BLaER1 treated with 17β-estradiol and CSF1 and Interleukin-3, amounts not matched to agents 10 nM and 100 nM (cell line): ENCODE data around the gene DMBX1.

Experiments used
- H3K27ac ChIP-seq, 11 experiments: shearing (Covaris generic); formaldehyde crosslinking; 2 replicates each; pipeline ENCODE4 v1.8.1; 2022
- H3K27me3 ChIP-seq, 11 experiments: shearing (Covaris generic); formaldehyde crosslinking; 2 replicates each; pipeline ENCODE4 v1.8.1; 2022
- H3K36me3 ChIP-seq, 11 experiments: shearing (Covaris generic); formaldehyde crosslinking; 2 replicates each; pipeline ENCODE4 v1.8.1; 2022
- H3K4me1 ChIP-seq, 10 experiments: shearing (Covaris generic); formaldehyde crosslinking; 2 replicates each; pipeline ENCODE4 v1.8.1; 2022
- H3K4me2 ChIP-seq, 11 experiments: shearing (Covaris generic); formaldehyde crosslinking; 2 replicates each; pipeline ENCODE4 v1.8.1; 2022
- H3K4me3 ChIP-seq, 10 experiments: shearing (Covaris generic); formaldehyde crosslinking; 2 replicates each; pipeline ENCODE4 v1.8.1; 2022
- H3K9ac ChIP-seq, 11 experiments: shearing (Covaris generic); formaldehyde crosslinking; 2 replicates each; pipeline ENCODE4 v1.8.1; 2022
- H3K9me3 ChIP-seq, 11 experiments: shearing (Covaris generic); formaldehyde crosslinking; replicated peaks in 1 of 11; 2 replicates each; pipeline ENCODE4 v1.8.1; 2022
- H4K20me1 ChIP-seq, 11 experiments: shearing (Covaris generic); formaldehyde crosslinking; 2 replicates each; pipeline ENCODE4 v1.8.1; 2022
- Cebpa-rat ChIP-seq, 11 experiments: shearing (Covaris generic); IDR thresholded peaks; 2 replicates each; pipeline ENCODE4 v1.8.1; 2022

DMBX1 gene

GRCh38 chr1:46484783-46485490 lies 4.7 kb upstream of the DMBX1 start:
- H3K9ac ChIP-seq = no peak overlapping the region
- no peak for TF ChIP-seq Cebpa-rat (IDR thresholded peaks at IDR 0.05)
- no peak overlapping the region for H3K4me2 ChIP-seq
- peaks cover 0 to 53% (median 24%) of the 10 kb centered on the region in 11 experiments; a peak in 16 of 22 replicates for H4K20me1 ChIP-seq
- H3K4me1 ChIP-seq = peaks cover 0 to 14% (median 7%) of the 10 kb centered on the region in 10 experiments; a peak in 8 of 20 replicates
- peaks cover 57 to 83% (median 72%) of the 10 kb centered on the region in 11 experiments for H3K27me3 ChIP-seq
- H3K27ac ChIP-seq = no peak overlapping the region
- no peaks in the 10 kb centered on the region for H3K36me3 ChIP-seq
- H3K4me3 ChIP-seq = no peak overlapping the region
- no peaks in the 10 kb centered on the region for H3K9me3 ChIP-seq

GRCh38 chr1:46485564-46486431 lies 3.8 kb upstream of the DMBX1 start:
- no peak overlapping the region for H3K4me3 ChIP-seq

GRCh38 chr1:46486432-46487015 lies 3.1 kb upstream of the DMBX1 start:
- Histone ChIP-seq H3K36me3 (no peaks in the 10 kb centered on the region), H4K20me1 (peaks cover 0 to 69% (median 40%) of the 10 kb centered on the region in 11 experiments; a peak in 18 of 22 replicates), H3K9ac (no peak overlapping the region), H3K4me1 (peaks cover 0 to 13% (median 6%) of the 10 kb centered on the region in 10 experiments; a peak in 8 of 20 replicates), H3K9me3 (no peaks in the 10 kb centered on the region), H3K27me3 (peaks cover 73 to 94% (median 86%) of the 10 kb centered on the region in 11 experiments), H3K4me2 (no peak overlapping the region), H3K4me3 (no peak overlapping the region), H3K27ac (no peak overlapping the region)
- TF ChIP-seq Cebpa-rat (IDR thresholded peaks at IDR 0.05) = no peak

More at GRCh38 chr1:46485564-46486431, 3.8 kb upstream of the DMBX1 start:
- no peak overlapping the region for H3K27ac ChIP-seq
- peaks cover 66 to 92% (median 80%) of the 10 kb centered on the region in 11 experiments for H3K27me3 ChIP-seq
- H3K36me3 ChIP-seq = no peaks in the 10 kb centered on the region
- H3K4me1 ChIP-seq = peaks cover 0 to 16% (median 8%) of the 10 kb centered on the region in 10 experiments; a peak in 8 of 20 replicates
- no peak overlapping the region for H3K9ac ChIP-seq
- TF ChIP-seq Cebpa-rat (IDR thresholded peaks at IDR 0.05) = no peak
- no peaks in the 10 kb centered on the region for H3K9me3 ChIP-seq
- H3K4me2 ChIP-seq = no peak overlapping the region
- peaks cover 0 to 62% (median 33%) of the 10 kb centered on the region in 11 experiments; a peak in 18 of 22 replicates for H4K20me1 ChIP-seq

- Histone ChIP-seq H3K36me3 (no peaks in the 10 kb centered on the region), H3K27ac (no peak overlapping the region), H3K4me3 (no peak overlapping the region), H3K9ac (no peak overlapping the region), H3K27me3 (peaks cover 86 to 100% (median 99%) of the 10 kb centered on the region in 11 experiments), H3K4me2 (no peak overlapping the region), H4K20me1 (peaks cover 0 to 77% (median 51%) of the 10 kb centered on the region in 11 experiments; a peak in 18 of 22 replicates), H3K4me1 (peaks cover 0 to 13% (median 7%) of the 10 kb centered on the region in 10 experiments; a peak in 8 of 20 replicates), H3K9me3 (no peaks in the 10 kb centered on the region)
- TF ChIP-seq Cebpa-rat (IDR thresholded peaks at IDR 0.05) = no peak
These were observed 1.8 kb upstream of the DMBX1 start for GRCh38 chr1:46487818-46488218.

GRCh38 chr1:46488343-46489168 lies 1.1 kb upstream of the DMBX1 start:
- H3K4me1 ChIP-seq = peaks cover 0 to 13% (median 7%) of the 10 kb centered on the region in 10 experiments; a peak in 8 of 20 replicates

GRCh38 chr1:46489169-46489637 lies 433 bp upstream of the DMBX1 start:
- peak overlapping the region in 9 of 10 experiments; percentile 5 to 64 (median 41); a peak in 12 of 20 replicates for H3K4me3 ChIP-seq
- H3K9ac ChIP-seq = no peak overlapping the region
- H3K4me1 ChIP-seq = peaks cover 0 to 13% (median 7%) of the 10 kb centered on the region in 10 experiments; a peak in 8 of 20 replicates
- no peak overlapping the region for H3K27ac ChIP-seq
- H3K27me3 ChIP-seq = peaks cover 97 to 100% (median 100%) of the 10 kb centered on the region in 11 experiments
- H3K36me3 ChIP-seq = no peaks in the 10 kb centered on the region
- peaks cover 0 to 83% (median 51%) of the 10 kb centered on the region in 11 experiments; a peak in 18 of 22 replicates for H4K20me1 ChIP-seq
- TF ChIP-seq Cebpa-rat (IDR thresholded peaks at IDR 0.05) = no peak
- peak overlapping the region; percentile 40 to 88 (median 66); a peak in 21 of 22 replicates for H3K4me2 ChIP-seq
- no peaks in the 10 kb centered on the region for H3K9me3 ChIP-seq

More at GRCh38 chr1:46488343-46489168, 1.1 kb upstream of the DMBX1 start:
- Histone ChIP-seq H3K27me3 (peaks cover 90 to 100% (median 100%) of the 10 kb centered on the region in 11 experiments), H3K9me3 (no peaks in the 10 kb centered on the region), H3K4me2 (peak overlapping the region in 4 of 11 experiments; percentile 51 to 75 (median 60); a peak in 4 of 22 replicates), H3K9ac (no peak overlapping the region), H3K27ac (no peak overlapping the region), H4K20me1 (peaks cover 0 to 80% (median 51%) of the 10 kb centered on the region in 11 experiments; a peak in 18 of 22 replicates), H3K4me3 (peak overlapping the region in 4 of 10 experiments; percentile 28 to 64 (median 48); a peak in 4 of 20 replicates), H3K36me3 (no peaks in the 10 kb centered on the region)
- TF ChIP-seq Cebpa-rat (IDR thresholded peaks at IDR 0.05) = no peak

- Histone ChIP-seq H3K36me3 (no peaks in the 10 kb centered on the region), H3K4me1 (peaks cover 0 to 13% (median 7%) of the 10 kb centered on the region in 10 experiments; a peak in 8 of 20 replicates), H4K20me1 (peaks cover 0 to 82% (median 51%) of the 10 kb centered on the region in 11 experiments; a peak in 18 of 22 replicates), H3K4me3 (peak overlapping the region in 3 of 10 experiments; percentile 28 to 64 (median 41); a peak in 2 of 20 replicates), H3K27ac (no peak overlapping the region), H3K4me2 (peak overlapping the region in 6 of 11 experiments; percentile 53 to 88 (median 76); a peak in 5 of 22 replicates), H3K9me3 (no peaks in the 10 kb centered on the region), H3K27me3 (peaks cover 98 to 100% (median 100%) of the 10 kb centered on the region in 11 experiments), H3K9ac (no peak overlapping the region)
- no peak for TF ChIP-seq Cebpa-rat (IDR thresholded peaks at IDR 0.05)
These were observed 695 bp downstream of the DMBX1 start for GRCh38 chr1:46490406-46490655.
